ENCODE measurements around the gene DHX58.

Gene DHX58

DNA sequence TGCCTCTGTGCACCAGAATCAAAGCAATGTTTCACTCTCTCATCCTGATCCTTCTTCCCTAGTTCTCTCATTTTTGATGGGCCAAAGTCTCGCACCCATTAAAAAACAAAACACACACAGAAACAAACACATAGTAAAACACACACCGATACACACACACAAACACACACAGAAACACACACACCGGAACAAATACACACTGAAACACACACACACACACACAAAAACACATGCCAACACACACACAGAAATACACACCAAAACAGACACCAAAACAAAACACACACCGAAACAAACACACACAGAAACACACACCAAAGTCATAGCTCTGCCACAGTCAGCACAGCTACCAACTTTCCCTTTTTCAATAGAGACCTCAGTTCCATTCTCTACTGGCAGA lies 18.7 kb upstream of the DHX58 start:
- DNase-seq (ENCODE audit: low read depth), result no peak
- no peak overlapping the region for H3K4me3 ChIP-seq (ENCODE audit: low read depth, low read length)

GRCh38 chr17:42130310-42130936 lies 17.9 kb upstream of the DHX58 start:
- no peak for DNase-seq (ENCODE audit: low read depth)

GRCh38 chr17:42129109-42129837 lies 16.8 kb upstream of the DHX58 start:
- no peak overlapping the region for H3K4me3 ChIP-seq (ENCODE audit: low read depth, low read length)
- no peak for DNase-seq (ENCODE audit: low read depth)

More at GRCh38 chr17:42130310-42130936, 17.9 kb upstream of the DHX58 start:
- no peak overlapping the region for H3K4me3 ChIP-seq (ENCODE audit: low read depth, low read length)

GRCh38 chr17:42127414-42127813 lies 14.9 kb upstream of the DHX58 start:
- no peak for DNase-seq (ENCODE audit: low read depth)
- no peak overlapping the region for H3K4me3 ChIP-seq (ENCODE audit: low read depth, low read length)

DNA sequence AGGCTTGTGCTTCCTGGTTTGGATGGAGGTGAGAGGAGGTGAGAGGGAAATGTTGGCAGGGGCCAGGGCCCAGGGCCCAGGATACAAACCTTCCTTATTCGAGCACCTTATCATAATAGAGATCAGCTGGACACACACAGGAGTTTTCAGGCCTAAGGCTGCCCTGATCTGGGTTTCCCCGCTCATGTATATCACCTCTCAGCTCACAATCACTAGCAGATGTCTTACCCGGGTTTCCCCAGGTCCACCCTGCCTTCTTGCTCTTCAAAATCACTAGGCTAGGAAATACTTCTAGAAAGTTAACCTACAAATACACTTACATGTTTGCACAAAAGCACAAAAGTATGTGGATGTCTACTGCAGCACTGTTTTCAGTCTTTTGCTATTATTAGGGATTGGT lies 14.3 kb upstream of the DHX58 start:
- no peak overlapping the region for H3K4me3 ChIP-seq (ENCODE audit: low read depth, low read length)
- no peak for DNase-seq (ENCODE audit: low read depth)

- H3K4me3 ChIP-seq (ENCODE audit: low read depth, low read length), result no peak overlapping the region
- DNase-seq (ENCODE audit: low read depth), result no peak
Observed at GRCh38 chr17:42125565-42125964, 13.1 kb upstream of the DHX58 start.

DNA sequence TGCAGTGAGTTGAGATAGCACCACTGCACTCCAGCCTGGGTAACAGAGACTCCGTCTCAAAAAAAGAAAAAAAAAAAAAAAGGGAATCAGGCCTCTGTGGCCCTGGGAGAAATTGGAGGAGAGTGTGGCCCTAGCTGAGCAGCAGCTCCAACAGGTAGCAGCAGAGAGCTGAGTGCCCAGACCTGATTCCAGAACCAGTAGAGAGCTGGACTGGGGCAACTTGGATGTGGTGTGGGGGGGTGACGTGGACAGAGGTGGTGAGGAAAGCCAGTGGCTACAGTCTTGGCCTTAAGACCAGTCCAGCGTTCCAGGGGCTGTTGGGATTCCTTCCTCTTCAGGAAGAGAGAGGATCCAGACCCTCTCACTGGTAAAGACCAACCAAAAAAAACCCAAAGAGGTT lies 11.7 kb upstream of the DHX58 start:
- H3K4me3 ChIP-seq (ENCODE audit: low read depth, low read length), result no peak overlapping the region
- no peak for DNase-seq (ENCODE audit: low read depth)

GRCh38 chr17:42122371-42123303 lies 10.1 kb upstream of the DHX58 start, which contains the start of gene HSPB9:
HSPB9 (plus strand) TSS chr17:42122804; CDS start chr17:42122851, 47 bp downstream.
- no peak within 1 kb of the TSS for H3K4me3 ChIP-seq (ENCODE audit: low read depth, low read length)
- no peak for DNase-seq (ENCODE audit: low read depth)

GRCh38 chr17:42120770-42121769 lies 8.6 kb upstream of the DHX58 start, which contains the start of gene KAT2A:
KAT2A (minus strand) TSS chr17:42121367; CDS start chr17:42121304, 63 bp downstream.
- H3K4me3 ChIP-seq (ENCODE audit: low read depth, low read length), result peak within 1 kb of the TSS; percentile 56
- peak; percentile 39 for DNase-seq (ENCODE audit: low read depth)

DNA sequence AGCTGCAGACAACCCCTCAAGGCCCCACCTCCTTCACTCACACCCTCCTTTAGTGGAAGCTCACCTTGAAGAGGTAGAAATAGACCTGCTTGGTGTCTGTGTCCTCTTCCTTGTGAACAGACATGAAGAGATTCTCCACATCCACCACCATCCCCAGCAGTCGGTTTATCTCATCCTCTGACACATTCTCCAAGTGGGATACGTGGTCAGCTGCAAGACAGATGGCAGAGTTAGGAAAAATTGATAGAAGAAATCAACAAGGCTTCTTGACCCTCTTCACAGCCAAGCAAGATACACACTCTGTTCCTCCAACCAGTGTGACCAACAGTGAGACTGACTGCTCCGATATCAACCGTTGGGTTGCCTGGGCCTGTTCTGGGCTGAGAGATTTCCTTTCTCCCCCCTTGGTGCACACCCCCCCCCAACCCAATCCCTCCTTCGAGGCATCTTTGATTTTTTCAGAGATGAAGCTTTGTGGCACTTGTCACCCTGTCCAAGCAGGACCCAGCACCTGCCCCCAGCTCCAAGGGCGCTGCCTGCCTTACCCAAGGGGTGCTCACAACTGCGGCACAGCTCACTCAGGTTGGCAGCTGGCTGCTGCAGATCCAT lies 7.8 kb upstream of the DHX58 start:
- peak overlapping the region; percentile 56 for H3K4me3 ChIP-seq (ENCODE audit: low read depth, low read length)
- no peak for DNase-seq (ENCODE audit: low read depth)

DNA sequence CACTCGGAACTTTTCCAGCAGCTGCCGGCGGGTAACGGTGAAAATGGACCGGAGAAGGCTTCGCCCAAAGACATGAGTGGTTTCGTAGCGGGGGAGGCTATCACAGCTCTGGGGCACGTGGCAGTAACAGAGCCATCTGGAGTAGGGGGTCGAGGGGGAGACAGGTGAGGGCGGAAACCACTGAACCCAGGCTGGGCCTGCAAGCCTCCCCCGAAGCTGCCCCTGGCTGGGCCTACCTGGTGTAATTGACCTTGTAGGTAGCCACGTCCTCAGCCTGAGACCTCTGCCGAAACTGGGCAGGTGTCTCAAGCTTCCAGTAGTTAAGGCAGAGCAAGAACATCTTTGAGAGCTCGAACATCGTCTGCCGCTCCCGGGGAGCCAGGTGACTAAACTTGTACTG lies 6.8 kb upstream of the DHX58 start:
- no peak overlapping the region for H3K4me3 ChIP-seq (ENCODE audit: low read depth, low read length)
- no peak for DNase-seq (ENCODE audit: low read depth)

GRCh38 chr17:42118545-42118944 lies 6.0 kb upstream of the DHX58 start:
- H3K4me3 ChIP-seq (ENCODE audit: low read depth, low read length), result no peak overlapping the region
- DNase-seq (ENCODE audit: low read depth), result no peak

DNA sequence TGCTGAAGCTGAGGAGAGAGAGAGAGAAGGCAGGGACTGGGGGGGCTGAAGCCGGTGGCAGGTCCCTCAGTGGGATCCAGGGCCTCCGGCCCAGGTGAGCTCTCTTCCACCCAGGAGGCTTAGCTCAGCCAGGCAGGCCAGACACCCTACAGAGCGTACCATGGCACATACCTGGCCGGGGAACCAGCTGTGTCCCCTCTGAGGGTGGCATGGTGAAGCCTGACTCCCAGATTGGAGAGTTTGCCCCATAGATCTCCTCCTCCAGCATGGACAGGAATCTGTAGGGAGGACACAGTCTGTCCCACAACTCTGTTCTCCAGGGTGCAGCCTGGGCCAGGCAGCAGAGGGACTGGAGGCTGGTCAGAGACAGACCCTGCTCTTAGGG lies 5.6 kb upstream of the DHX58 start:
- no peak overlapping the region for H3K4me3 ChIP-seq (ENCODE audit: low read depth, low read length)
- no peak for DNase-seq (ENCODE audit: low read depth)

DNA sequence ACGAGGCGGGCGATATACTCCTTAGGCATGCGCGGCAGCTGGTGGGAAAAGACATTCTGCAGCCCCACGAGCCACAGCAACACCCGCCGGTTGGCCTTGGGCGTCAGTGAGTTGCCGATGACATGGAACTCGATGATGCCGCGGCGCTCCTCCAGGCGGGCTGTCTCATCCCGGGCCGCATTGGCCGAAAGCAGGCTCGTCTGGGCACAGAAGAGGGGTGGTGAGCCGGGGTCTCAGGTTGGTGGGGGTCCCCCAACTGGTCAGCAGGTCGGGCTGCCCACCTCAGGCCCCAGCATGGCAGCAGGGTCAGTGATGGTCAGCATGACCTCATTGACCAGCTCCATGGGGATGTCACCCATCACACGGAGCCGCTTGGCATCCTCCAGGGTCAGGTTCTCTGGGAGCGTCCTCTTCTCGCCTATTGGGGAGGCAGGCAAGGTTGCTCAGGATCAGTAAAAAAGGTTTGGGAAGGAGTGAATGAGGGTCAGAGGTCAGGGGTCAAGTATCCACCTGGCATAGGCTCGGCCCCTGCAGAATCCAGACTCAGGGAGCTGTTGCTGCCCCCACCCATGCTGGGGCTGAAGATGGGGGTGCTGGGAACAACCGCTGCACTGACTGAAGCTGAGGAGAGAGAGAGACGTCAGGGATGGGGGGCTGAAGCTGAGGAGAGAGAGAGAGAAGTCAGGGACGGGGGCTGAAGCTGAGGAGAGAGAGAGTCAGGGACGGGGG lies 5.0 kb upstream of the DHX58 start:
- no peak for DNase-seq (ENCODE audit: low read depth)
- no peak overlapping the region for H3K4me3 ChIP-seq (ENCODE audit: low read depth, low read length)

- H3K4me3 ChIP-seq (ENCODE audit: low read depth, low read length), result no peak overlapping the region
- DNase-seq (ENCODE audit: low read depth), result peak; percentile 31
Observed at GRCh38 chr17:42116705-42117396, 4.3 kb upstream of the DHX58 start.

DNA sequence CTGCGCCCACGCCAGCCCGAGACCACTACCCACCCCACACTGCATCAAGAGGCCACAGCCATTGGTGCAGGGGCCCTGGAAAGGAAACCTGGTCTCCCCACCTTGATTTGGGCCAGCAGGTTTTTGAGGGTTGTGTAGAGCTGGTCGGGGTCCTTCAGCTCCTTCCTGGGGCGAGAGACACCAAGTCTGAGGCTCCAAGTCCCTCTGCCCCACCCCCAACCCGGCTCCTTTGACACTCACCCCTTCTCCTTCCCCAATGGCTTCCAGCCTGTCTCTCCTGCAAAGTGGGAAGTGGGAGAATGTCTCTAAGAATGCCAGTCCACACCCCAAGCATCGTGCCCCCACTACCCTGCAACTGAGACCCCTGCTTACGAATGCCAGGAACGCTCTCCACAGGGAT lies 1.6 kb upstream of the DHX58 start:
- no peak for DNase-seq (ENCODE audit: low read depth)
- no peak overlapping the region for H3K4me3 ChIP-seq (ENCODE audit: low read depth, low read length)

DNA sequence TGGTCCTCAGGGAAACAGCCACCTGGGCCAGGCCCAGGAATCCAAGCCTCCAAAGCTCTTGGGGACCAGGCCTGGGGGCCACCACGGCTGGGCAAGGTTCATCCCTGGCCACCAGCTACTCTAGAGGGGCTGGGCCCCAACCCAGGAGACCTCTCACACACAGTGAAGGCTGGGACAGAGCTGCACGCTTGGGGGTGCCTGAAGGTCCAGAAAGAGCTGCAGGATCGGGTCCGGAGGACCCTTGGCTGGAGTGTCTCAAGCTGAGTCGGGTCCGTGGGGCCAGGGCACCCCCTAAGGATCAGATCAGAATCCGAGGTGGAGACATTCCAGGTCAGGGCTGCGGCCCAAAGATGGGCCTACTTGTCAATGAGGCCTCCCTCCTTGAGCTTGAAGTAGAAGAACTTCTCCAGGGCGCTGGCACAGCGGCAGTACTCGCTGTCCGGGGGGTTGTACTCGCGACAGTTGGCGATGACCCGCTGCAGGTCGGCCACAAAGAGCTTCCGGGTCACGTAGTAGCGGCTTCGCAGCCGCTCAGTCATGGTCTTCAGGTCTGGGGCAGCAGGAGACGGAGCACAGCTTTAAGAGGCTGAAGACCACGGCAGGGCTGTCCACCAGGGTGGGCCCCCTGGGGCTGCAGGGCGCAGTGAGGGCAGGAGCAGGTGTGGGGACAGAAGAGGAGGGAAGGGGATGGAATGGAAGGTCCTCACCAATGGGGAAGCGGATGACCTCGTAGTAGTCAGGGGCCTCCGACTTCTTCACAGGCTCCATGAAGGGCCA lies 967 bp upstream of the DHX58 start:
- no peak overlapping the region for H3K4me3 ChIP-seq (ENCODE audit: low read depth, low read length)
- DNase-seq (ENCODE audit: low read depth), result no peak
